ACHN (cell line): ENCODE data around the gene EPS8L1.
"Not testable (repeated sequence)": the region's sequence is repeated elsewhere in the genome, so short reads cannot be mapped to it uniquely, and the experiment has no call there.

Experiments
- DNase-seq: peaks from one replicate; pipeline ENCODE4 v3.0.0-alpha.2; 2015
- in situ Hi-C: cut with HindIII; loops from 2 replicates; pipeline ENCODE4 v1.10.0; 2017; ENCODE audit warnings: low sequenced_read_pairs, low pct_ligation_motif_present, low pct_unique_long_range_greater_than_20kb

EPS8L1 gene

GRCh38 chr19:55075371-55075998 is at the start of gene EPS8L1:
EPS8L1 (plus strand) TSS chr19:55075869; CDS start chr19:55076445, 576 bp downstream.
- in situ Hi-C loops = no loop called here
- DNase-seq = no peak

GRCh38 chr19:55027140-55027471 is 48.6 kb upstream of the EPS8L1 start:
- DNase-seq, in situ Hi-C loops: not testable (repeated sequence)

GRCh38 chr19:55027472-55028337 is 48.0 kb upstream of the EPS8L1 start:
- no peak for DNase-seq
- in situ Hi-C loops = no loop called here

- in situ Hi-C loops = no loop called here
- DNase-seq = no peak
These were observed 46.9 kb upstream of the EPS8L1 start for GRCh38 chr19:55028757-55029156.

GRCh38 chr19:55031178-55031577 is 44.5 kb upstream of the EPS8L1 start:
- in situ Hi-C loops = no loop called here
- DNase-seq = no peak

GRCh38 chr19:55032170-55032800 is 43.4 kb upstream of the EPS8L1 start:
- in situ Hi-C loops = no loop called here
- DNase-seq = no peak

GRCh38 chr19:55032976-55033643 is 42.6 kb upstream of the EPS8L1 start:
- in situ Hi-C loops, DNase-seq: not testable (repeated sequence)

GRCh38 chr19:55034751-55035150 is 40.9 kb upstream of the EPS8L1 start:
- DNase-seq = no peak
- in situ Hi-C loops = no loop called here

GRCh38 chr19:55036058-55036457 is 39.6 kb upstream of the EPS8L1 start:
- in situ Hi-C loops = no loop called here
- DNase-seq = no peak

- DNase-seq, in situ Hi-C loops: not testable (repeated sequence)
These were observed 38.1 kb upstream of the EPS8L1 start for GRCh38 chr19:55037603-55038002.

GRCh38 chr19:55040654-55041053 is 35.0 kb upstream of the EPS8L1 start:
- in situ Hi-C loops, DNase-seq: not testable (repeated sequence)

- DNase-seq = no peak
- in situ Hi-C loops = no loop called here
These were observed 34.4 kb upstream of the EPS8L1 start for GRCh38 chr19:55041244-55041626.

- in situ Hi-C loops = no loop called here
- no peak for DNase-seq
These were observed 33.9 kb upstream of the EPS8L1 start for GRCh38 chr19:55041627-55042343.

GRCh38 chr19:55042344-55042678 is 33.4 kb upstream of the EPS8L1 start:
- no peak for DNase-seq
- in situ Hi-C loops = no loop called here

- in situ Hi-C loops = no loop called here
- DNase-seq = no peak
These were observed 33.0 kb upstream of the EPS8L1 start for GRCh38 chr19:55042688-55043087.

GRCh38 chr19:55044286-55044685 is 31.4 kb upstream of the EPS8L1 start:
- no peak for DNase-seq
- in situ Hi-C loops = no loop called here

- in situ Hi-C loops = no loop called here
- DNase-seq = no peak
These were observed 30.6 kb upstream of the EPS8L1 start for GRCh38 chr19:55044771-55045716.
